Tracheal epithelial cell (primary cell): Measurements from ENCODE around the gene DNAJB12. TPM values are rescaled to one million over a fixed set of nuclear protein-coding genes. Genes with fewer than 3 reads are reported as not detected.

Experiments used
- total RNA-seq: library from RNA; depleted of rRNA; stranded (reverse); fragments of >200 nt; gene quantifications from 2 replicates; pipeline ENCODE4 v1.2.1, GENCODE V29; 2014

The DNAJB12 gene
- total RNA-seq = 19.8 and 26.4 TPM in 2 replicates

DNA sequence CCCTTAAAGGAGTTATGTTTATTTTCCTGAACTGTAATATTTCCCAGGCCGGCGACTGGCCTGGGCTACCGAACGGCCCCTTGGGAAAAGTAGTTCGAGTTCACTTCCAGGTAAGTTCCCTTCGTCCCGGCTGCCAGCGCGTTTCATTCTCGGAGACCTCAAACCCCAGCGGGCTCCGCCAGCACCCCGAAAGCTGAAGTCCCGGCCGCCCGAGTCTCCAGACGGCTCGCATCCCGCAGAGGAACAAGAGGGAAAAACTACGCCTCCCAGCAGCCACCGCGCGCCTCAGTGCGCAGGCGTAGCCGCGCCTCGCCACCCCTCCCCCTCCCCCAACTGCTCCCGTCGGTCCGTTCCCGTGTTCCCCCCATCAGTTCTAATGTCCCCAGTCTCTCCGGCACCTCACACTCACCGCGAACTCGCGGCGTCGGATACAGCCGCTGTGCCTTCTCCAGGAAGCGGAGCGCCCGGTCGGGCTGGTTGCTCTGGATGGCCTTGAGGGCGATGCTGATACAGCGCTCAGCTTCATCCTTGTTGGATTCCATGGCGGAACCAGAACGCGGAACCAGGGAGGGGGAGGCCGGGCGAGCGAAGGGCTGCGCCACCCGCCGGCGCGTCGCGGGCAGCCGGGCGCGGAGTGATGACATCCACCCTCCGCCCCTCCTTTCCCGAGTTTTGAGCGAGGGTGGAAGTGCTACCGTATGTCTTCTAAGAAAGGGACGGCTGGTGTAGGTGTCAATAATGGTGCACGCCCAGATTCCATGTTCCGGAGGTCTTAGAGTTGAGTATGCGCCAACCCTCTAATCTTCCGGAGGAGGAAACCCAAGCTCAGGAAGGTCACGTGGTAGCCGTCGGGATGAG lies at the start of gene DNAJB12:
TSS of gene DNAJB12 (minus strand) at position 564 of the 858 bp plus-strand sequence. CDS start at position 542, 22 bp downstream.

Other genes starting within 250 kb of the DNAJB12 start
- gene ANAPC16, start 138.9 kb downstream of the DNAJB12 start, total RNA-seq = 94.0 and 160 TPM in 2 replicates
- 28.9 and 37.7 TPM in 2 replicates for gene ASCC1, start 138.6 kb downstream of the DNAJB12 start, total RNA-seq
- gene DDIT4, start 81.0 kb downstream of the DNAJB12 start, total RNA-seq = 2,032 and 2,091 TPM in 2 replicates